HEK293T (cell line): ENCODE data around the gene AK5.

ENCODE experiments used
- ARNT ChIP-seq: fragments of 450-650 bp; IDR thresholded peaks from 2 replicates; pipeline ENCODE4 v1.6.1; 2017; ENCODE audit warnings: mild to moderate bottlenecking
- BHLHE40 ChIP-seq: fragments of 450-650 bp; IDR thresholded peaks from 2 replicates; pipeline ENCODE4 v1.6.1; 2016; ENCODE audit warnings: mild to moderate bottlenecking, moderate library complexity, borderline replicate concordance
- CTBP1 ChIP-seq: fragments of 450-650 bp; IDR thresholded peaks from 2 replicates; pipeline ENCODE4 v1.6.1; 2016; ENCODE audit warnings: borderline replicate concordance
- ELF4 ChIP-seq: fragments of 450-650 bp; IDR thresholded peaks from 2 replicates; pipeline ENCODE4 v1.6.1; 2017; ENCODE audit warnings: antibody characterized with exemption
- FOXA1 ChIP-seq: fragments of 450-650 bp; IDR thresholded peaks from 2 replicates; pipeline ENCODE4 v1.6.1; 2016; ENCODE audit warnings: mild to moderate bottlenecking
- FOXK2 ChIP-seq: fragments of 450-650 bp; IDR thresholded peaks from 2 replicates; pipeline ENCODE4 v1.6.1; 2016; ENCODE audit warnings: mild to moderate bottlenecking
- FOXM1 ChIP-seq: fragments of 450-650 bp; IDR thresholded peaks from 2 replicates; pipeline ENCODE4 v1.6.1; 2017; ENCODE audit warnings: mild to moderate bottlenecking, borderline replicate concordance
- HDGF ChIP-seq: fragments of 450-650 bp; IDR thresholded peaks from 2 replicates; pipeline ENCODE4 v1.6.1; 2017; ENCODE audit warnings: antibody characterized with exemption, borderline replicate concordance
- L3MBTL2 ChIP-seq: fragments of 450-650 bp; conservative IDR thresholded peaks from 2 replicates; pipeline ENCODE4 v1.6.1; 2016; ENCODE audit warnings: mild to moderate bottlenecking
- LEF1 ChIP-seq: fragments of 450-650 bp; IDR thresholded peaks from 2 replicates; pipeline ENCODE4 v1.6.1; 2017; ENCODE audit warnings: mild to moderate bottlenecking, borderline replicate concordance
- SP1 ChIP-seq: fragments of 450-650 bp; IDR thresholded peaks from 2 replicates; pipeline ENCODE4 v1.6.1; 2017
- SUZ12 ChIP-seq: fragments of 450-650 bp; IDR thresholded peaks from 2 replicates; pipeline ENCODE4 v1.6.1; 2016; ENCODE audit warnings: mild to moderate bottlenecking
- TARDBP ChIP-seq: fragments of 450-650 bp; IDR thresholded peaks from 2 replicates; pipeline ENCODE4 v1.6.1; 2016
- TF ChIP-seq, protein P1 (sequence below): fragments of 450-650 bp; IDR thresholded peaks from 2 replicates; pipeline ENCODE4 v1.6.1; 2016

DNA sequence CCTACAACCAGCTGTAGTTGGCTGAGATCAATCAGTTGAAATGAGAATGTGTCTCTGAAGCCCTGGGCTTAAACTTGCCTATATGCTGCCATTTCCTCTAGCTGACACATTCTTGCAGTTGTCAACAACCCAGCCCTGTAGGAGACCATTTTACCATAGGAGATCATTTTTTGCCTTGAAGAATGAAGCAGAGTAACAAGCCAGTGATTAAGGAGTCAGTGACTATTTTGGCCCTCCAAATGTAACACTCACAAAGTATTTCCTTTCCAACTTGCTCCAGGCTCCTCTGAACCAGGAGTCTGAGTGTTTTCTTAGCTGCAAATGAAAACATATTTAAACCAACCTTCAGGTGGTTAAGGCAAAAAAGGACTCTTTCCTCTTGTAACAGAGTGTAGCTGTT is 217.1 kb downstream of the AK5 start:
- TF ChIP-seq BHLHE40 (no peak), HDGF (no peak), TARDBP (no peak), ELF4 (no peak), SP1 (no peak), L3MBTL2 (no peak), SUZ12 (no peak), FOXA1 (no peak), ARNT (no peak), FOXM1 (no peak), FOXK2 (no peak), CTBP1 (no peak), LEF1 (no peak)
- TF ChIP-seq, protein P1, sequence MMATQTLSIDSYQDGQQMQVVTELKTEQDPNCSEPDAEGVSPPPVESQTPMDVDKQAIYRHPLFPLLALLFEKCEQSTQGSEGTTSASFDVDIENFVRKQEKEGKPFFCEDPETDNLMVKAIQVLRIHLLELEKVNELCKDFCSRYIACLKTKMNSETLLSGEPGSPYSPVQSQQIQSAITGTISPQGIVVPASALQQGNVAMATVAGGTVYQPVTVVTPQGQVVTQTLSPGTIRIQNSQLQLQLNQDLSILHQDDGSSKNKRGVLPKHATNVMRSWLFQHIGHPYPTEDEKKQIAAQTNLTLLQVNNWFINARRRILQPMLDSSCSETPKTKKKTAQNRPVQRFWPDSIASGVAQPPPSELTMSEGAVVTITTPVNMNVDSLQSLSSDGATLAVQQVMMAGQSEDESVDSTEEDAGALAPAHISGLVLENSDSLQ: no peak
